Left ventricle myocardium inferior (tissue), 1 donor: ENCODE results near the gene CFHR2. TPM values are rescaled to one million over a fixed set of nuclear protein-coding genes. Genes with fewer than 3 reads are reported as not detected.
"Not testable (repeated sequence)": the region's sequence is repeated elsewhere in the genome, so short reads cannot be mapped to it uniquely, and the experiment has no call there.

Source experiments
- DNase-seq: peaks from one replicate; pipeline ENCODE4 v3.0.0-alpha.2; 2020
- H3K27ac ChIP-seq: fragments of 200-600 bp; replicated peaks from 2 replicates; pipeline ENCODE4 v1.8.0; 2021
- H3K27me3 ChIP-seq: fragments of 200-600 bp; 2 replicates; pipeline ENCODE4 v1.8.0; 2021; ENCODE audit warnings: low read depth
- H3K36me3 ChIP-seq: fragments of 200-600 bp; 2 replicates; pipeline ENCODE4 v1.8.0; 2021
- H3K4me1 ChIP-seq: fragments of 200-600 bp; 2 replicates; pipeline ENCODE4 v1.8.0; 2021
- H3K4me3 ChIP-seq: fragments of 200-600 bp; 2 replicates; pipeline ENCODE4 v1.8.0; 2021; ENCODE audit warnings: mild to moderate bottlenecking, moderate library complexity
- H3K9me3 ChIP-seq: fragments of 200-600 bp; replicated peaks from 2 replicates; pipeline ENCODE4 v1.8.0; 2021
- intact Hi-C: fragments of 100-400 bp; cut with micrococcal nuclease; formaldehyde crosslinking; loops from one replicate; pipeline ENCODE4 v1.11.0; 2022
- long read RNA-seq: library from polyadenylated mRNA; unstranded; transcript quantifications from one replicate; pipeline ENCODE4 v2.0.0, GENCODE V29; 2021
- total RNA-seq: library from RNA; stranded (reverse); fragmentation: NEBNext Ultra II Directional; extraction: Animal tissue kit (Norgen Biotek cat#: 25700); gene quantifications from one replicate; pipeline ENCODE4 v1.2.1, GENCODE V29; 2021
- TF ChIP-seq, protein P1 (sequence below): fragments of 200-600 bp; IDR thresholded peaks from 2 replicates; pipeline ENCODE4 v1.8.0; 2021; ENCODE audit warnings: antibody characterized with exemption, mild to moderate bottlenecking, borderline replicate concordance
- donor health status: DM: no; HTN: yes; CAD: no; lungs with severe emphysema.

CFHR2 gene
- not detected for total RNA-seq
- long read RNA-seq: 0 reads

DNA sequence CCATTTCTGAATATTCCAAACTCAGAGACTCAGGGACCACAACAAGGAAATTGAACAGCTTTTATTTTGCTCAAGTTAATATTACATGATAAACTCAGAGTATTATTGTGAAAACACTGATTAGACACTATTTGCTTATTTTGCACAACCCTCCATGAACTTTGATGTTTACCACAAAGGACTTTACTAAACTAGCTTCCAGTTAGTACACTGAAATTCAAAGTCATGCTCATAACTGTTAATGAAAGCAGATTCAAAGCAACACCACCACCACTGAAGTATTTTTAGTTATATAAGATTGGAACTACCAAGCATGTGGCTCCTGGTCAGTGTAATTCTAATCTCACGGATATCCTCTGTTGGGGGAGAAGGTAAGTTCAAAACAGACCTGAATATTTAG lies at the start of gene CFHR2:
TSS of gene CFHR2 (plus strand) at position 171 of the 400 bp plus-strand sequence. CDS start at position 314, 143 bp downstream.
- H3K4me3 ChIP-seq, H3K9me3 ChIP-seq, intact Hi-C loops, H3K27me3 ChIP-seq, H3K4me1 ChIP-seq, H3K27ac ChIP-seq, H3K36me3 ChIP-seq, DNase-seq: not testable (repeated sequence)

DNA sequence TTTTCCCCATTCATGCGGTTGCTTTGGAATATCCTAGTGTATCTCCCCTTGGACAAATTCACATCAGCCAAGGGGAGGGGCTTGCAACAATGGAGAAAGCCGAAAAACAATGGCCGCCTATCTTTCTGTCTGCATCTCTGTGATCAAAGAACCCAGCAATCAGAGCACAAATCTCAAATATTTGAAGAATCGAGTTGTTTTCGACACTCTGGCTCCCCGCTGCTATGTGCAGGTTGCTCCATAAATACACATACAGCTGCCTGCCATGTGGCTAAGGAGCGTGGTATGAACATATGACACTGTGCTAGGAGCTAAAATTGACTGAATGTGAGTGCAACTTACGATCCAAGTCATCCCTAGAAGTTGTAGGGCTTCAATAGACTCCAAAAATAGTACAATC lies 47.2 kb upstream of the CFHR2 start:
- Histone ChIP-seq H3K27ac (no peak overlapping the region), H3K4me3 (no peak overlapping the region), H3K36me3 (no peaks in the 10 kb centered on the region), H3K4me1 (no peaks in the 10 kb centered on the region), H3K27me3 (peaks cover 48% of the 10 kb centered on the region), H3K9me3 (no peaks in the 10 kb centered on the region)
- no peak for DNase-seq
- TF ChIP-seq, protein P1, sequence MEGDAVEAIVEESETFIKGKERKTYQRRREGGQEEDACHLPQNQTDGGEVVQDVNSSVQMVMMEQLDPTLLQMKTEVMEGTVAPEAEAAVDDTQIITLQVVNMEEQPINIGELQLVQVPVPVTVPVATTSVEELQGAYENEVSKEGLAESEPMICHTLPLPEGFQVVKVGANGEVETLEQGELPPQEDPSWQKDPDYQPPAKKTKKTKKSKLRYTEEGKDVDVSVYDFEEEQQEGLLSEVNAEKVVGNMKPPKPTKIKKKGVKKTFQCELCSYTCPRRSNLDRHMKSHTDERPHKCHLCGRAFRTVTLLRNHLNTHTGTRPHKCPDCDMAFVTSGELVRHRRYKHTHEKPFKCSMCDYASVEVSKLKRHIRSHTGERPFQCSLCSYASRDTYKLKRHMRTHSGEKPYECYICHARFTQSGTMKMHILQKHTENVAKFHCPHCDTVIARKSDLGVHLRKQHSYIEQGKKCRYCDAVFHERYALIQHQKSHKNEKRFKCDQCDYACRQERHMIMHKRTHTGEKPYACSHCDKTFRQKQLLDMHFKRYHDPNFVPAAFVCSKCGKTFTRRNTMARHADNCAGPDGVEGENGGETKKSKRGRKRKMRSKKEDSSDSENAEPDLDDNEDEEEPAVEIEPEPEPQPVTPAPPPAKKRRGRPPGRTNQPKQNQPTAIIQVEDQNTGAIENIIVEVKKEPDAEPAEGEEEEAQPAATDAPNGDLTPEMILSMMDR: no peak
- intact Hi-C loops: no loop called here

DNA sequence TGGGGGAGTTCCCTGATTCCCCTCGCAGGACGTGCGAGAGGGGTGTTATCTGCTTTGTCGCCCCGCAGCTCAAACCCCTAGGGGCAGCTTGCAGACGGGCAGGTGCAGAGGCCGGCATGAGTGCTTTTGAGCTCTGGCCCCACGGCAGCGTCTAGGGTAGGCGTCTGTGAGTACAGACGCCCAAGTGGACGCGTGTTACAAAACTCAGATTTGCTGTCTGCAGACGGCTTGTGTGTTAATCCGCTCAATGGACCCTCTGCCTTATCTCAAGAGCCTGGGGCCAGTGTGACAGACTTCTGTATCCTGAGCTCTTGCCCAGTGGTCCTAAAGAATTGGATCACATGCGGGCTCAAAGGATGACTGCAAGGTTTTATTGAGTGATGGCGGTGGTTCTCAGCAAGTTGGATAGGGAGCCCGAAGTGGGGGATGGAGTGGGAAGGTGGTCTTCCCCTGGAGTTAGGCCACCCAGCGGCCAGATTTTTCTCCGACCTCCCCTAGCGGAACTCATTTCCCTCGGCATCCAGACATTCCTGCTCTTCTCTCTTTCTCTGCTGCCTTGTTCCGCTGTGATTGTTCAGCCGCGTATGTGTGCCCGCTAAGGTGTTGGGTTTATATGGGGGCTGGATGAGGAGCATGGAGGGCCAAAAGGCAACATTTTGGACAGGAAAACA lies 46.2 kb upstream of the CFHR2 start:
- intact Hi-C loops: no loop called here
- Histone ChIP-seq H3K4me3 (no peak overlapping the region), H3K27ac (no peak overlapping the region), H3K27me3 (peaks cover 48% of the 10 kb centered on the region), H3K36me3 (no peaks in the 10 kb centered on the region), H3K4me1 (no peaks in the 10 kb centered on the region), H3K9me3 (no peaks in the 10 kb centered on the region)
- TF ChIP-seq, protein P1: no peak
- DNase-seq: no peak

DNA sequence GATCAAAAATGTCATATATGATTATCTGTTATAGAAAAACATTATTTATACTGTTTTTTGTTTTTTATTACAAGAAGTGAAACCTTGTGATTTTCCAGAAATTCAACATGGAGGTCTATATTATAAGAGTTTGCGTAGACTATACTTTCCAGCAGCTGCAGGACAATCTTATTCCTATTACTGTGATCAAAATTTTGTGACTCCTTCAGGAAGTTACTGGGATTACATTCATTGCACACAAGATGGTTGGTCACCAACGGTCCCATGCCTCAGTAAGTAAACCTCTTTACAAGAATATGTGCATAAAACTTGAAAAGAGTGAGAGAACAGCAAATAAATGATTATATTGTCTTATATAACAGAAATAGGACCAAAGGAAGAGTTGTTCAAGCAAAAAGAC lies 41.2 kb upstream of the CFHR2 start:
- intact Hi-C loops: no loop called here
- no peak overlapping the region for H3K27ac ChIP-seq
- H3K27me3 ChIP-seq: peaks cover 27% of the 10 kb centered on the region
- no peaks in the 10 kb centered on the region for H3K4me1 ChIP-seq
- no peaks in the 10 kb centered on the region for H3K9me3 ChIP-seq
- TF ChIP-seq, protein P1: no peak
- no peak for DNase-seq
- no peak overlapping the region for H3K4me3 ChIP-seq
- no peaks in the 10 kb centered on the region for H3K36me3 ChIP-seq

DNA sequence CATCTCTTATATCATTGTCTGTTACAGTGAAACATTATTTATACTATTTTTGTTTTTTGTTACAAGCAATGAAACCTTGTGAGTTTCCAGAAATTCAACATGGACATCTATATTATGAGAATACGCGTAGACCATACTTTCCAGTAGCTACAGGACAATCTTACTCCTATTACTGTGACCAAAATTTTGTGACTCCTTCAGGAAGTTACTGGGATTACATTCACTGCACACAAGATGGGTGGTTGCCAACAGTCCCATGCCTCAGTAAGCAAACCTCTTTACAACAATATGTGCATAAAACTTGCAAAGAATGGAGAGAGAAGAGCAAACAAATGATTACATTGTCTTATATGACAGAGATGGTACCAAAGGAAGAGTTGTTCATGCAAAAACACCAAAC lies 33.3 kb upstream of the CFHR2 start:
- TF ChIP-seq, protein P1: no peak
- Histone ChIP-seq H3K36me3 (no peaks in the 10 kb centered on the region), H3K9me3 (no peaks in the 10 kb centered on the region), H3K4me3 (no peak overlapping the region), H3K27me3 (no peaks in the 10 kb centered on the region), H3K27ac (no peak overlapping the region), H3K4me1 (no peaks in the 10 kb centered on the region)
- DNase-seq: no peak
- intact Hi-C loops: no loop called here

DNA sequence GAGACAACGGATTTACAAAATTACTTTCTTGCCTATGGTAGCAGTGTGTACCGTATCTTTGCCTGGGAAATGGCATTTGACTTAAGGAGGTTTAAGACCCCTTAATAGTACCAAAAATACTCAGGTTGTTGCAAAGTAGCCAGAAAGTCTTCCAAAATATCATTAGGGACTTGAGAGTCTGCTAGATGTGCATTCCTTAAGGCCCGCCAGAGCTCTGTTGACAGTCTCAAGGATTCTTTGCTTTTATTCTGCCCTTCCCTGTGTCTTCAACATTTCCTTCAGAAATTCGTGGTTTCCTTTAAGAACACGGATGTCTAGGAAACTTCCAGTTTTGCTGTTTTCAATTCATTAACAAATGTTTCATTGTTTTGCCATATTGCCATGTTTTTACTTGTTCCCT lies 31.3 kb upstream of the CFHR2 start:
- H3K9me3 ChIP-seq, H3K27me3 ChIP-seq, H3K4me1 ChIP-seq, H3K4me3 ChIP-seq, DNase-seq, H3K36me3 ChIP-seq, intact Hi-C loops, H3K27ac ChIP-seq: not testable (repeated sequence)

DNA sequence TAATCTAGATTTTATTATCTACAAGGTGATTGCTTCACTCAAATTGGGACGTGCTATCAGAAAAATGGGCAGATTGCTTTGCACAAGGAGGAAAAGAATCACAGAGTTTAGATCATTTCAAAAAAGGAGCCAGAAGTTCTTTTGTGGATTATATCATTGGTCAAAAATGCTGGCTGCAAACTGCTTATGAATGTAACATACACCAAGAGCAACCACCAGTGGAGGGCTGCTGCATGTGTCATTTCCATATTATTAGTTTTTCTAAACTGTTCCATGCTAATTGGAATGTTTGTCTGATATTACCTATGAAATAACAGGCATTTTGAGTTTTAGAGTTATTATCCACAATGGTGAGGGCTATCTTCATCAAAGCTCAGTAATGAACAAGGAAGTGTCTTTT lies 16.7 kb upstream of the CFHR2 start:
- intact Hi-C loops, H3K36me3 ChIP-seq, DNase-seq, H3K4me1 ChIP-seq, H3K4me3 ChIP-seq, H3K27me3 ChIP-seq, H3K9me3 ChIP-seq, H3K27ac ChIP-seq: not testable (repeated sequence)

DNA sequence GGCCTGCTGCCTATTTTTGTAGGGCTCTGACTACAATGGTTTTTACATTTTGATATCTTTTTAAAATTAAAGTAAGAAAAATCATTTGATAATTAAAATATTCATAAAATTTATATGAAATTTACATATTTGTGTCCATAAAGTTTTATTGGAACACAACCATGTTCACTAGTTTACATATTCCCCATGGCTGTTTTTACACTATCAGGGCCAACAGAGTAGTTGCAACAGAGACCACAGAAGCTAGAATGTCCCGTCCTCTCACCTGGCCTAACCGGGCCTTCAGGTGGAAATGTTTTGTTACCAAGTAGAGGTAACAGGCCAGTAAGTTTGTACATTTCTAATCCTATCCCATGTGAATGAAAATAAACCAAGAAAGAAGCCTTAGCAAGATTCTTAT lies 10.7 kb upstream of the CFHR2 start:
- H3K27ac ChIP-seq, DNase-seq, H3K27me3 ChIP-seq, H3K4me3 ChIP-seq, H3K36me3 ChIP-seq, H3K4me1 ChIP-seq, intact Hi-C loops, H3K9me3 ChIP-seq: not testable (repeated sequence)
